HG03575 (cell line): ENCODE measurements around the gene TALDO1.

Experiments
- ATAC-seq: cut with Tn5 transposase; IDR thresholded peaks from one replicate; pipeline ENCODE4 v1.9.1; 2021; ENCODE audit not compliant: unreplicated experiment, insufficient number of reproducible peaks, low FRiP score; ENCODE audit errors: extremely low read depth

Gene TALDO1

DNA sequence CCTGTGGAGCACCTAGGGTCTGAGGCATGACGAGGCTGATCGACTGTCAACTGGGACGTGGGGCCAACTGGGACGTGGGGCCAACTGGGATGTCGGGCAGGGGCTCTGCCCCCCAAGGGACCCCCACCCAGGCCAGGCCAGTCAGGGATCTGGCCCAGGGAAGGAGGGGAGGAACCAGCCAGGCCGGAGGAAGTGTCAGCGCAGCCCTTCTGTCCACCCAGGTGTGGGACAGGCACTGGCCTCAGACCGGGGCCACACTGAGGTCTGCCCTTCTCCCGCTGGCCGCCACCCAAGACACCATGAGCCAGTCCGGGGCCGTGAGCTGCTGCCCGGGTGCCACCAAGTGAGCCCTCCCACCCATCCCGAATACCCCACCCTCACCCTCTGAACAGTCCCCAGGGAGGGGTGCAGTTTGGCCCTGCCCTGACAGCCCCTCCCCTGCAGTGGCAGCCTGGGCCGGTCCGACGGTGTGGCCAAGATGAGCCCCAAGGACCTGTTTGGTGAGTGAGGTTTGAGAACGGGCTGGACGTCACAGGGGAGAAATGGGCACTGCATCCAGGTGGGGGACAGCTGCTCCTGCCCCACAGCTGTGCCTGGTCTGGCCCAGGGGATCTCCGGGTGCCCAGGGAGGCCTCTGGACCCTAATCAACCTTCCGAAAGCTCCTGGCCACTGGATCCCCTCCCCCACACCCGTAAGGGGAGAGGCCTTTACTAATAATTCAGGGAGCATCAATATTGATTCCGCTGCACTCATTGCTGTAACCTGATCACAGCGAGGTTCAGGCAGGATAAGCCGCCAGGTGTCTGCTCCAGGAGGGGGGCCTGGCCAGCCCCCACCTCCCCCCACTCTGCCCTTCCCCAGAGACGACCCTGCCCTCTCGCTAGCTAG lies 37.9 kb upstream of the TALDO1 start:
- ATAC-seq = no peak

DNA sequence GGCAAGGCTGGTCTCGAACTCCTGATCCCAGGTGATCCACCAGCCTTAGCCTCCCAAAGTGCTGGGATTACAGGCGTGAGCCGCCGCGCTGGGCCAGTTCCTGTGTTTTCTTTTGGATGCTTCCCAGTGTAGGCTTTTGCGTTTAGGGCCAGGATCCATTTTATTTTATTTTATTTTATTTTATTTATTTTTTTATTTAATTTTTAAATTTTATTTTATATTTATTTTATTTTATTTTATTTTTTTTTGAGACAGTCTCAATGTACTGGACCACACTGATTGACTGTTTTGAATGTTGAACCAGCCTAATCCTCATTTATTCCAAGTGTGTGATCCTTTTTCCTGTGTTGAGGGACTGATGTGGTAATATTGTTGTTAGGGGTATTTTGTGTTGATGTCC lies 32.8 kb upstream of the TALDO1 start:
- no peak for ATAC-seq

DNA sequence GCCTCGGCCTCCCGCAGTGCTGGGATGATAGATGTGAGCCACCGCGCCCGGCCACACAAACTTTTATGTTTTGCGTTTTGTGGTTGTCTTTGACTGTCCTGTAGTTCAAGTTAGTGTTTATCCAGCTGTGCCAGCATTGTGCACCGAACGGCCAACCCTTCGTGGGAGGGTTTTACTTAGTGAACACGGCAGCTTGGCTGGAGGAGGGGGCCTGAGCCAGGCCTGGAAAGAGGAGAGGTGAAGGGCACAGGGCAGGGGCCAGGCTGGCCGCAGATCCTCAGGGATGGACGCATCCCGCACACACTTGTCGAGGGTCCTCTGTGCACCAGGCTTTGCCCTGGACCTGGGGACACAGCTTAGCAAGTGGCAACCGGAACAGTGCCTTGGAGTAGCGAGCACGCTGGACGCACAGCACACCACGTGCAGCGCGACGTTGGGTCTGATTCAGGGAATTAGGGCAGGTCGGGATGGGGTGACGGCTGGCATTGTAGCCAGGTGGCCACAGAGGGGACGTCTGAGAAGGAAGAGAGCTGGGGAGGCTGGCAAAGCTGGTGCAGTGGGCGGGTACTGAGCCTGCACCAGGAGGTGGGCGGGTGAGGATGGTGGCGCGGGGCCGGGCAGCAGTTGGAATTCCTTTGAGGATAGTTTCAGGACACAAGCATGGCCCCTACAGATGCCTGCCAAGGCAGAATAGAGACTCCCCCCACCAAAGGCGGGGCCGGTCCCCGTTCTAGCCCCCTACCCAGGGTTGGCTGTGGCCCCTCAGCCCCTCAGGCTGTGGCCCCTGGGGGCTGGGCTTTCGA lies 27.8 kb upstream of the TALDO1 start:
- no peak for ATAC-seq

DNA sequence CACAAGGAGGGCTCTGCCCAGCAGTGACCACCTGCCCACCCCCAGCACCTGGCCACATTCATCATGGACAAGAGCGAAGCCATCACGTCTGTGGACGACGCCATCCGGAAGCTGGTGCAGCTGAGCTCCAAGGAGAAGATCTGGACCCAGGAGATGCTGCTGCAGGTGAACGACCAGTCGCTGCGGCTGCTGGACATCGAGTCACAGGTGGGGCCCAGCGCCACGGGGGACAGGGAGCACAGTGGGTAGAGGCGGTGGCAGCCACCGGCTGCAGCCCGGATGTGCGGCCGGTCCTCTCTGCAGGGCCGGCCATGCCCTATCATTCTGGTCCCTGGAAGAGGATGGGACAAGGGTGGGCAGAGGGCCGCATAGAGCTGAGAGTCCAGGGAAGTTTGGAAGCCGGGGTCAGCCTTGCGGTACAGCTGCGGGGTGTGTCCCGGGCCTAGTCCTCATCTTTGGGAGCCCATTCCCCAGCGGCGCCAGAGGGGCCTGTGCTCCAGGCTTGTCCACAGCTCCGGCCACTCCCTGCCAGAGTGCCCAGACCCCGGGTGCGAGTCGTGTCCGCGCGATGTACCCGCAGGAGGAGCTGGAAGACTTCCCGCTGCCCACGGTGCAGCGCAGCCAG lies 27.1 kb upstream of the TALDO1 start:
- ATAC-seq = no peak

DNA sequence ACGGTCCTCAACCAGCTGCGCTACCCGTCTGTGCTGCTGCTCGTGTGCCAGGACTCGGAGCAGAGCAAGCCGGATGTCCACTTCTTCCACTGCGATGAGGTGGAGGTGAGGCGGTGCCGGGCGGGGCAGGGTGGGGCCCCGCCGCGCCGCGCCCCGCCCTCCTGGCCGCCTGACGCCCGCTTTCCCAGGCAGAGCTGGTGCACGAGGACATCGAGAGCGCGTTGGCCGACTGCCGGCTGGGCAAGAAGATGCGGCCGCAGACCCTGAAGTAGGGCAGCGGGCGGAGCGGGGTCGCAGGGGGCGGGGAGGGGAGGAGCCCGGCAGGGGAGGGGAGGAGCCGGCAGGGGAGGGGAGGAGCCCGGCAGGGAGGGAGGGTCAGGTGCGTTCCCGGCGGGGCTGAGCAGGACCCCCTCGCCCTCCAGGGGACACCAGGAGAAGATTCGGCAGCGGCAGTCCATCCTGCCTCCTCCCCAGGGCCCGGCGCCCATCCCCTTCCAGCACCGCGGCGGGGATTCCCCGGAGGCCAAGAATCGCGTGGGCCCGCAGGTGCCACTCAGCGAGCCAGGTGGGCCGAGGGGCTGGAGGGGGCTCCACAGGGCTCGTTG lies 26.5 kb upstream of the TALDO1 start:
- ATAC-seq = no peak

DNA sequence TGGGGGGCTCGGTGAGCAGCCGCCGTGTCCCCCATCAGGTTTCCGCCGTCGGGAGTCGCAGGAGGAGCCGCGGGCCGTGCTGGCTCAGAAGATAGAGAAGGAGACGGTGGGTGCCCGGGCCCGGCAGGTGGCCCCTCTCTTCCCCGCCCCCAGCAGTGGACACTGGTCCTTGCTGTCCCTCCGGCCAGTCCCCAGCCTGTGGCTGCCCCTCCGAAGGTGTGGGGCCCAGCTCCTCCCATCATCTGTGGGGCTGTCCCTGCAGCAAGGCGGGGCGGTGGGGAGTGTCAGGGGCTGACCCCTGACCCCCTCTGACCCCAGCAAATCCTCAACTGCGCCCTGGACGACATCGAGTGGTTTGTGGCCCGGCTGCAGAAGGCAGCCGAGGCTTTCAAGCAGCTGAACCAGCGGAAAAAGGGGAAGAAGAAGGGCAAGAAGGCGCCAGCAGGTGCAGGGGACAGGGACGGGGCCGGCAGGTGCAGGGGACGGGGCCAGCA lies 26.0 kb upstream of the TALDO1 start:
- no peak for ATAC-seq

DNA sequence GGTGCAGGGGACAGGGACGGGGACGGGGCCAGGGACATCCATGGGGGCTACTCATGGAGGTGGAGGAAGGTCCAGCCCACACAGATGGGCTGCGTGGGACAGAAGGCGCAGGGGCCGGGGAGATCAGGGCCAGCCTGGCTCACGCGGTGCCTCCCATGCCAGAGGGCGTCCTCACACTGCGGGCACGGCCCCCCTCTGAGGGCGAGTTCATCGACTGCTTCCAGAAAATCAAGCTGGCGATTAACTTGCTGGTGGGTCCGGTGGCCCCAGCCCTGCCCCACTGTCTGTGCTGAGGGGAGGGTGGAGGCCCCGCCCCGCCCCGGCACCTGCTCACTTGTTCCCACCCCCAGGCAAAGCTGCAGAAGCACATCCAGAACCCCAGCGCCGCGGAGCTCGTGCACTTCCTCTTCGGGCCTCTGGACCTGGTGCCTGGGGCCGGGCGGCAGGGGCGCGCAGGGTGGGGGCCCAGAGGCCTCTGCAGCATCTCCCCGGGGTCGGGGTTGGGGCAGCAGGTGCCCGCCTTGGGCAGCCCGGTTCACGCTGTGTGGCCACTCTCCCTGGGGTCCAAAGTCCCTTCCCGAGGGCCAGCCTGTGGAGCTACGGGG lies 25.4 kb upstream of the TALDO1 start:
- ATAC-seq = no peak

DNA sequence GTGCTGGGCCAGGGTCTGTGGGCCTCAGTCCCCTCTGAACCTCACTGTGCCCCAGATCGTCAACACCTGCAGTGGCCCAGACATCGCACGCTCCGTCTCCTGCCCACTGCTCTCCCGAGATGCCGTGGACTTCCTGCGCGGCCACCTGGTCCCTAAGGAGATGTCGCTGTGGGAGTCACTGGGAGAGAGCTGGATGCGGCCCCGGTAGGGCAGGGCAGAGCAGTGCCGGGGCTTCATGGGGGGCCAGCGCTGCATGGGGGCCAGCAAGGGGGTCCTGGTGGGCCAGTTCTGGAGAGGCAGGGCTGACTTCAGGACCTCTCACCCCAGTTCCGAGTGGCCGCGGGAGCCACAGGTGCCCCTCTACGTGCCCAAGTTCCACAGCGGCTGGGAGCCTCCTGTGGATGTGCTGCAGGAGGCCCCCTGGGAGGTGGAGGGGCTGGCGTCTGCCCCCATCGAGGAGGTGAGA lies 24.9 kb upstream of the TALDO1 start:
- ATAC-seq = no peak

DNA sequence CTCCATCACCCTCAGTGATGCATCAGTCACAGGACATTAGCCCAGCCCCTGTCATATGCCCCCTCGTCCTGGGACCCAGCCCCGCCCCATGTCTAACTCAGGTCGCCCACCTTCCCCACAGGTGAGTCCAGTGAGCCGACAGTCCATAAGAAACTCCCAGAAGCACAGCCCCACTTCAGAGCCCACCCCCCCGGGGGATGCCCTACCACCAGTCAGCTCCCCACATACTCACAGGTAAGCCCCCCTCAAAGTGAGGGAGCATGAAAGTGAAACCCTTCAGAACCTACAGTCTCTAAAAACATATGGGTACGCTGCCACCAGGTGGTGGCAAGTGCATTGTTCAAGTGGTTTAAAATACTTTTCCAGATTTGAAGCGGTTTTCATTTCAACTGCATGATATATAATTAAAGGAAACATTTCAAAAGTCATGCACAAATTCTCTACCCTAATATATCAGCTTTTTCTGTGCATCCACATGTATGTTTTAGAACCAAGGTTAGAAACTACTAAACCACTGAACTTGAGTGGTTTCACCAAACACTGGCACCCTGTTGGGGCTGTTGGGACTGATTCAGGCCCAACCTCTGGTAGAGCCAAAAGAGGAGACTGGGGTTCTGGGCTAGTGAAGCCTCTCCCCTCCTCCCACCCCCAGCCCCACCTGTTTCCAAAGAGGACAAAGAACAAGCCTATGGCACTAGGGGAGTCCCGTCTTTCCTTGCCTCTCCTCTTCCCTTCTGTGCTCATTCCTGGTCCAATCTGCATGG lies 24.0 kb upstream of the TALDO1 start:
- ATAC-seq = no peak

DNA sequence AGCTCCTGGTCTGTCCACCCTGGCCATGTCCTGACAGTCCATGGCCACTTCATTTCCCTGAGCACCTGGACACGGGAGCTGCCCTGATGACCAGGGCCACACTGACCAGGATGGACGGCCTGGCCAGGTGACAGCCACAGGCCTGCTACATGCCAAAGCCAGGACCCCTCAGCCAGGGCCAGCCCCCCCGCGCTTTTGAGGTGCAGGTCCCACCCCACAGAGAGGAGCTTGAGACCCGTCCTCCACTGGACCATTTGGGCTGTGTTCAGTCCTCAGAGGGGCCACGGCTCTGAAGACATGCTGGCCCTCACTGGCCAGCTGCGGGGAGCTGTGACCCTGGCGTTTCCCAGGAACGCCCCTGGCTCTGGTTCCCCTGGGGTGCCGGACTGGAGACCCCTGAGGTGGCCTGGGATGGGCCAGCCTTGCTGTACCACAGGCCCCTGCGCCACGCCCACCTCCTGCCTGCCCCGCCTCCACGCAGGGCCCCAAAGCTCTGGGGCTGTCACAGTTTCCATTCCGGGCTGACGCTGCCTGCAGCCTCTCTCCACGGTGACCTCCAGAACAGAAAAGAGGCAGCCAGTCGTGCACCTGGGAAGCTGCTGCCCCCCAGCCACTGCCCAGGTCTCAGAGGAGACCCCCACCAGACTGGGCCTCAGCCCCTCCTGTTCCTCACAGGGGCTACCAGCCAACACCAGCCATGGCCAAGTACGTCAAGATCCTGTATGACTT lies 23.1 kb upstream of the TALDO1 start:
- no peak for ATAC-seq

DNA sequence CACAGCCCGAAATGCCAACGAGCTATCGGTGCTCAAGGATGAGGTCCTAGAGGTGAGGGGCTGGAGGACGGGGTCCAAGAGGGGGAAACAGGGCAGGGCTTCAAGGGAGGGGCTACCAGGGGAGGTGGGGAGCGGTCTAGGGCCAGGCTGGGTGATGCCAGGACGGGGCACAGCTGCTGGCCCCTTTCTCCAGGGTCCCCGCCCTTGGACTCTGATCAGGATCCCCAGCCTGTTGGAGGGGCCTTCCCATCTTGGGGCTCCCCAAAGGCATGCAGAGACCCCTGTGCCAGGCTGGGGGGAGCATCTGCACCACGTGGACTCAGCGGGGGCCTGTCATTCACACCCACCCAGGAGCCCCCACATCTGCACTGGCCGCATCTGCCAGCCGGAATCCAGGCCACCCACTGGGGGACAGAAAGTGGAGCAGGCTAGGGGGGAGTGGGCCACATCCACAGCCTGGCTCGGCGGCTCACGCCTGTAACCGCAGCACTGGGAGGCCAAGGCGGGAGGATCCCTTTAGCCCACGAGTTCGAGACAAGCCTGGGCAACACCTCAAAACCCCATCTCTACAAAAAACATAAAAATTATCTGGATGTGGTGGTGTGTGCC lies 22.4 kb upstream of the TALDO1 start:
- ATAC-seq = no peak

DNA sequence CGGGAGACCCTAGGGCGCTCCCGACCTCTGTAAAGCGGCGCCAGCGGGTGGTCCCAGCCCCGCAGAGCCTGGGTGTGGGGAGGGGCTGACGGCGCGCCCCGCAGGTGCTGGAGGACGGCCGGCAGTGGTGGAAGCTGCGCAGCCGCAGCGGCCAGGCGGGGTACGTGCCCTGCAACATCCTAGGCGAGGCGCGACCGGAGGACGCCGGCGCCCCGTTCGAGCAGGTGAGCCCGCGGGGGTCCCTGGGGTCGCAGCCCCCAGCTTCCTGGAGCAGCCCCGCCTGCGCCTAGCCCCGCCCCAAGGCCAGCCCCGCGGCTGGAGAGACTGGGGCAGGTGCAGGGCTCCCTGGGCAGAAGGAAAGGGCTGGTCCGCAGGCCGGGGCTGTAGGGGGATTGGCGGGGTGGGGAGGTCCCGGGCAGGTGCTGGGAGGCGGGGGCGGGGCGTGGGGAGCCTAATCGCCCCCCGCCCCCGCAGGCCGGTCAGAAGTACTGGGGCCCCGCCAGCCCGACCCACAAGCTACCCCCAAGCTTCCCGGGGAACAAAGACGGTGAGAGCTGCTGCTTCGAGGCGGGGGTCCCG lies 21.6 kb upstream of the TALDO1 start:
- no peak for ATAC-seq

DNA sequence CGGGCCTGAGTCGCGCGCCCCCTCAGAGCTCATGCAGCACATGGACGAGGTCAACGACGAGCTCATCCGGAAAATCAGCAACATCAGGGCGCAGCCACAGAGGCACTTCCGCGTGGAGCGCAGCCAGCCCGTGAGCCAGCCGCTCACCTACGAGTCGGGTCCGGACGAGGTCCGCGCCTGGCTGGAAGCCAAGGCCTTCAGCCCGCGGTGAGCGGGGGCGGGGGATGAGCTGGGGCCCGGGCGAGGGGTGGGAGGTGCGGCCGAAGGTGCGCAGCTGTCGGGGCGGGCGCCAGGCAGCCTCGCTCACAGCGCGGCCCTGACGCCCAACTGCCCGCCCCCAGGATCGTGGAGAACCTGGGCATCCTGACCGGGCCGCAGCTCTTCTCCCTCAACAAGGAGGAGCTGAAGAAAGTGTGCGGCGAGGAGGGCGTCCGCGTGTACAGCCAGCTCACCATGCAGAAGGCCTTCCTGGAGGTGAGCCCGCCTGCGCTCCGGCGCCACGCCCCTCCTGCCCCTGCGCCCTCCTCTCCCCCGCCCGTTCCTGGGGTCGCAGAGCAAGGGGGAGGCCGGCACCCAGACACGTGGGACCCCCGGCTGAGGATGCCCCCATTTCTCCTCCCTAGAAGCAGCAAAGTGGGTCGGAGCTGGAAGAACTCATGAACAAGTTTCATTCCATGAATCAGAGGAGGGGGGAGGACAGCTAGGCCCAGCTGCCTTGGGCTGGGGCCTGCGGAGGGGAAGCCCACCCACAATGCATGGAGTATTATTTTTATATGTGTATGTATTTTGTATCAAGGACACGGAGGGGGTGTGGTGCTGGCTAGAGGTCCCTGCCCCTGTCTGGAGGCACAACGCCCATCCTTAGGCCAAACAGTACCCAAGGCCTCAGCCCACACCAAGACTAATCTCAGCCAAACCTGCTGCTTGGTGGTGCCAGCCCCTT lies 20.7 kb upstream of the TALDO1 start:
- no peak for ATAC-seq

DNA sequence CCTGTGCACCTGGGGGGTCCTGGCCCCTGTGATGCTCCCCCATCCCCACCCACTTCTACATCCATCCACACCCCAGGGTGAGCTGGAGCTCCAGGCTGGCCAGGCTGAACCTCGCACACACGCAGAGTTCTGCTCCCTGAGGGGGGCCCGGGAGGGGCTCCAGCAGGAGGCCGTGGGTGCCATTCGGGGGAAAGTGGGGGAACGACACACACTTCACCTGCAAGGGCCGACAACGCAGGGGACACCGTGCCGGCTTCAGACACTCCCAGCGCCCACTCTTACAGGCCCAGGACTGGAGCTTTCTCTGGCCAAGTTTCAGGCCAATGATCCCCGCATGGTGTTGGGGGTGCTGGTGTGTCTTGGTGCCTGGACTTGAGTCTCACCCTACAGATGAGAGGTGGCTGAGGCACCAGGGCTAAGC lies 20.0 kb upstream of the TALDO1 start:
- ATAC-seq = no peak

DNA sequence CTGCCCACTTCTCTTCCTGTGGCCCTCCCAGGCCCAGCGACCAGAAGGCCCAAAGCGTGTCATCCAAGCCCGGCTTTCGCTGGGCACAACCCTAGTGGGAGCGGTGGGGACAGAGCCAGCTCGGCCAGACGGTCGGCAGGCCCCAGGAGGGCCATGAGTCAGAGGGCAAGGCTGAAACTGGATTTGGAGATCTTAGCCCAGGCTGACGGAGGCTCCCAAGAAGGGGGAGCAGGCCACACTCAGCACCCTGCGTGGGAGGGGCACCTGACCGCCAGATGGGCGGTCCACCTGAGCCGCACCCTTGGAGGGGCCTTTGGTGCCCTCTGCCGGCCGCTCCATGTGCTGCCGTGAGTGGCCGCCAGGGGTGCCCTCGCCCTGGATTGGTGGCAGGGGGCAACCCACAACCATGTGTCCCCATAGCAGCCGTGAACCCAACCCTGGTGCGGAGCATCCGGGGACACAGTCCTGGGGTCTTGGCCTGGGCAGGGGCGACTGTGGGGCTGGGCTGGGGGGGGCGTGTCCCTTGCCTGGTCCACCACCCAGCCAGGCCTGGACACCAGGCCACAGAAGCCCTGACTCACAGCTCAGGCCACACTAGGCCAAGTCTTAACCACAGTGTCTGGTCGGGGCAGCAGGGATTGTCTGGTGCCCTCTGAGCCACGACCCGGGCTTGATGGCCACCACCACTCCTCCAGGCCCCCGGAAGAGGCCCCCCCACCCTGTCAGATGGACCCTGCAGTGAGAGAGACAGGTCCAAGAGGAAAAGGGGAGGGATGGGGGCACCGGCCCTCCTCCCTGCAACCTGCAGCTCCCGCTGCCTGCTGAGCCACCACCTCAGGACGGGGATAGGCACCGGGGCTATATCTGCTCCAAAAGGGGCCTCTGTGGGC lies 19.2 kb upstream of the TALDO1 start:
- no peak for ATAC-seq
